Stimulated activated CD4-positive, alpha-beta T cell treated with anti-CD3 and anti-CD28 coated beads, Interleukin-12 subunit alpha, Interleukin-12 subunit beta, amount 100 ng/mL, for 48 hours (primary cell): ENCODE results near the gene ID1.

Experiments
- DNase-seq, 3 donors: peaks; one replicate each; pipeline ENCODE4 v3.0.0-alpha.2; 2020; ENCODE audit warnings: low read depth in 2 of 3, low spot score in 1 of 3

Gene ID1

GRCh38 chr20:31605031-31605901 lies at the start of gene ID1:
ID1 (plus strand) TSS chr20:31605289; CDS start chr20:31605388, 99 bp downstream.
- peak; percentile 74 to 83 (median 82) for DNase-seq

- DNase-seq, result no peak
Measured at GRCh38 chr20:31559704-31560093, 45.4 kb upstream of the ID1 start.

- DNase-seq, result peak; percentile 63 to 71 (median 64)
Measured at GRCh38 chr20:31560094-31560745, 44.9 kb upstream of the ID1 start.

GRCh38 chr20:31560746-31561598 lies 44.1 kb upstream of the ID1 start:
- DNase-seq, result no peak

- DNase-seq, result no peak
Measured at GRCh38 chr20:31562241-31562640, 42.8 kb upstream of the ID1 start.

- no peak for DNase-seq
Measured at GRCh38 chr20:31564284-31564683, 40.8 kb upstream of the ID1 start.

GRCh38 chr20:31565699-31566318 lies 39.3 kb upstream of the ID1 start:
- no peak for DNase-seq

GRCh38 chr20:31566319-31566657 lies 38.8 kb upstream of the ID1 start:
- no peak for DNase-seq

- DNase-seq, result no peak
Measured at GRCh38 chr20:31566658-31567379, 38.3 kb upstream of the ID1 start.

- DNase-seq, result no peak
Measured at GRCh38 chr20:31567380-31567720, 37.7 kb upstream of the ID1 start.

- no peak for DNase-seq
Measured at GRCh38 chr20:31568041-31568731, 36.9 kb upstream of the ID1 start.

GRCh38 chr20:31568773-31569162 lies 36.3 kb upstream of the ID1 start:
- DNase-seq, result no peak

- peak in 1 of 3 donors; percentile 72 for DNase-seq
Measured at GRCh38 chr20:31569163-31570020, 35.7 kb upstream of the ID1 start.

- DNase-seq, result no peak
Measured at GRCh38 chr20:31570021-31570463, 35.0 kb upstream of the ID1 start.

- no peak for DNase-seq
Measured at GRCh38 chr20:31570735-31571617, 34.1 kb upstream of the ID1 start.

- no peak for DNase-seq
Measured at GRCh38 chr20:31572042-31572700, 32.9 kb upstream of the ID1 start.

GRCh38 chr20:31572701-31573554 lies 32.2 kb upstream of the ID1 start:
- peak; percentile 76 to 81 (median 80) for DNase-seq
